Non-pigmented ciliary epithelial cell (primary cell): ENCODE results near the gene ITIH4.

ENCODE experiments used
- DNase-seq: peaks from one replicate; pipeline ENCODE4 v3.0.0-alpha.2; 2010; ENCODE audit warnings: low read depth

The ITIH4 gene

DNA sequence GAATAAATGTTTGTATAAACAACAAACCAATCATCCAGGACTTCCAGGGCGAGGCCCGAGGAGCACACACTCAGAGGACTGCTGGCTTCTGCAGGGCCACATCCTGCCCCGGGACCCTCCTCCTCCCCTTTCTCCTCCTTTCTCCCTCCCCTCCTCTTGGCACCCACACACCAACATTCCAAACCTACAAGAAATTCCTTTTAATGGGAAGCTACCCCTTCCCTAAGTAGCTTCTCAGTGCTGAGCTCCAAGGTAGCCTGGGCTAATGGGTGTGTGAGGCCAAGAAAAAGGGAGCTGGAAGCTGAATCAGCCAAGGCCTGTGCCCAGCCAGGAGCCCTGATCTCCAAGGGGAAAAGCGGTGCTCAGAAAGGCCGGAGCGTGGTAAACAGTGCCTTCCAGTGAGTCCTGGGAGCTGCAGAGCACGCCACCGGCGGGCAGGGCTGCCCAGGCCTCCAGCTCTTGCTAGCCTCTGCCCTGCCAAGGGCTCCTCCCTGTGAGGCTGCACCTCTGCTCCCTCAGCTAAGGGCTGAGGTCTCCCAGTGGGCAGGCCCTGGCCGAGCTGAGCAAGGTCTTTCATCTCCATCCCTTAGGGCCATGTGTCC is 32.0 kb downstream of the ITIH4 start:
- no peak for DNase-seq

DNA sequence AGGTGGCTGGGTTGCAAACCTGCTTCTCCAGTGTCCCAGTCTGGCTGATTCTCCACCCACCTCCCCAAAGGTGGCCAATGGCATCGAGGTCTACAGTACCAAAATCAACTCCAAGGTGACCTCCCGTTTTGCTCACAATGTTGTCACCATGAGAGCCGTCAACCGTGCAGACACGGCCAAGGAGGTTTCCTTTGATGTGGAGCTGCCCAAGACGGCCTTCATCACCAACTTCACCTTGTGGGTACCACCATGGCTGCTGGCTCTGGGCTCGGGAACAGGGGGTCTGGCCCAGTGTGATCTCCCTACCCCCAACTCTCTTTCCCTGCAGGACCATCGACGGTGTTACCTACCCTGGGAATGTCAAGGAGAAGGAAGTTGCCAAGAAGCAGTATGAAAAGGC is 34.1 kb downstream of the ITIH4 start:
- no peak for DNase-seq

DNA sequence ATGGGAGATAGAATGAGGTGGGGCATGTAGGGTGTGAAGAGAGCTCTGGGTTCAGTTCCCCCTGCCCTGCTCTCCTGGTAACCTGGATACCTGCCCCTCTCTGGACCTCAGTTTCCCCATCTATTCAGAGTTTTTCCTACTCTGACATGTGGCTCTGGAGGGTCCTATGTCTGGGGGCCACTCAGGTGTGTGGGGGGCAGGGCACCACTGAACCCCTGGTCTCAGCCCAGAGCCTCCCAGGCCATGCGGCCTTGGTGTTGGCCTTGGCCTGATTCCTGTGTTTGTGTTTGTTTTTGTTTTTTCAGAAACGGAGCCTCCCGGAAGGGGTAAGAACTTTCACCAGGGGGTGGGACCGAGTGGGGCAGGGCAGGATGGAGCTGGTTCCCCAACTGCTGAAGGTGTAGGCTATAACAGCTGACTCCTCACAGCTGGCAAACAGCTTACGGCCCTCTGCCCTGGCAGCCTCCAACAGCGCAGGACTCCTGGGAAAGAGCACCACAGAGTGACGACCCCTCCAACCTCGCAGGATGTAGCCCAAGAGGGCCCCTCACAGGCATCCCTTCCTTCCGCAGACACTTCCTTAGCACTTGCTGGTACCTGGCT is 35.1 kb downstream of the ITIH4 start:
- DNase-seq = no peak

DNA sequence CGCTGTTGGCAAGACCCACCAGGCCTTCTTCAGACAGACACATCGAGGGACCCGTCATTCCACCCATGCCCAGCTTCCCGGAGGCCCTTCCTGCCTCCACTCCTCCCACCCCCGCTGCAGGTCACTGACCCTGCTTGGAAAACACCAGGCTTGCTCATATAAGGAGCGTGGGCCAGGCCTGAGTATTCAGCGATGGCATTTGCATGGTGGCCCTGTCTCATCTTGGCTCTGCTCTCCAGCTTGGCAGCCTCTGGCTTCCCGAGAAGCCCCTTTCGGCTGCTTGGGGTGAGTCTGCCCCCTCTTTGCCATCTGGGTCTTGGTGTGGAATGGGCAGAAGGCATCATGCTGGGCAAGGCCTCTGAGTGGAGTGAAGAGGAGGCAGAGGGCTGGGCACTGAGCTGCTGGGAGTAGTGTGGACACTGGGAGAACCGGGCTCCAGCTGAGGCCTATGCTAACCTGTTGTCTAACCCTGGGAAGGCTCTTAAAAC is 35.8 kb downstream of the ITIH4 start, which contains the start of gene ITIH3:
TSS of gene ITIH3 (plus strand) at position 185 of the 488 bp plus-strand sequence. CDS start at position 193, 8 bp downstream.
- DNase-seq = no peak

DNA sequence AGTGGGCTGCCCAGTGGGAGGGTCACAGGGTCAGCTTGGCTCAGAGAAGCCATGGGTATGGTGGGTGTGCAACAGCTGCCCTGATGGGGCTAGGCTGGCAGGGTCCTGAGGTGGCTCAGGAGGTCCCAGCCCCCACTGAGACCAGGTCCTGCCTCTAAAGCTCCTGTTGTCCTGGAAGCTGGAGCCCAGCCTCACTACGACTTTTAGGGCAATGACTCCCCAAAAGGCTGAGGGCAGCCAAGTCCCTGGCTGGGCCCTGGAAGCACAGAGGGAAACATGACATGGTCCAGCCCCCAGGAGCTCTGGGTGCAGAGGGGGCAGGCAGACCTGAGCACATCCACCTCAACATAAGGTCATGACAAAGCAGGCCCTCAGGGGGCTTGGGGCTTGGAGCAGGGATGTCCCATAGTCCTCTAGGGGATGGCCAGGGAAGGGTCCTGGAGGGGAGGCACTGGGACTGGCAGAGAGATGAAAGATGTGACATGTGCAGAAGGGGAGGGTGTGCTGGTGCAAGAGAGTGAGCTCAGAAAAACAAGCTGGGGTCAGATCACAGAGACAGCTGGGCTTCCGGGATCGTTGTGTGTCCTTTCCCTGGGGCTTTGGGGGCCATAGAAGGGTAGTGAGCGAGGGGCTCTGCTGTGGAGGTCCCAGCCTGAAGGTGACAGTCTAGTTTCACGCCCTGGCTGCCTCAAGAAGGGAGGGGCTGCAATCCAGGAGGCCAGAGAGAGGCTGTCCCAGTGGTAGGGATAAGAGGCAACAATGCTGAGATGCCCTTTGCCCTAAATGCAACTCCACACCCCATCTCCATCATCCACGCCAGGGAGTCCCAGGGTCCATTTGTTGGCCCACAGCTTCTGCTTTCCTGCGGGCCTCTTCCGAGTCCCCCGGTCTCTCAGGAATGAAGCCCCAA is 36.5 kb downstream of the ITIH4 start:
- DNase-seq = no peak

DNA sequence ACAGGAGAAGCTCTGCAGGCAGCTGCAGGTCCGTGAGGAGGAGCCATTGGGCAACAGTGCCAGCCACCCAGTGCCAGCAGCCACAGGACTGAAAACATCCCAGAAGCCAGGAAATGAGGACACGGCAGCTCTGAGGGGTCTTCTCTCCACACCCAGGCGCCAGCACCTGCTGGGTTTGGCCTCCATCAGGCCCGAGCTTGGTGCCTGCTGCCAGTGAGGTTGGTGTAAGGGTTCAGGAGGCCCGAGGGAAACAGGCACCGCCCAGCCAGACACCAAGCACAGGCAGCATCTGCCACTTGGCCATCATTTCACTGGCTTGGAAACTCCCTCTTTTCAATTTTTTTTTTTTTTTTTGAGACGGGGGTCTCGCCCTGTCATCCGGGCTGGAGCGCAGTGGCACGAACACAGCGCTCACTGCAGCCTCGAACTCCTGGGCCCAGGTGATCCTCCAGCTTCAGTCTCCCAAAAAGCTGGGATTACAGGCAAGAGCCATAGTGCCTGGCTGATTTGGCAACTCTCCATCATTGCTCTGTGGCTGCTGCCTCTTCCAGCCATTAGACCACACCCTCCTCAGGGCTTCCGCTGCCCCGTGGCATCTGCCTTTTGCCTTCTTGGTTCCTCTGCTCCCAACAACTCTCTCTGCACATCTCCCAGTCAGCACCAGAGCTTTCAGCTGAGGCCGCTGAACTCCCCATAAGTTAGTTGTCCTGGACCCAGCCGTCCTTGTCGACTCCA is 37.3 kb downstream of the ITIH4 start:
- DNase-seq = no peak

DNA sequence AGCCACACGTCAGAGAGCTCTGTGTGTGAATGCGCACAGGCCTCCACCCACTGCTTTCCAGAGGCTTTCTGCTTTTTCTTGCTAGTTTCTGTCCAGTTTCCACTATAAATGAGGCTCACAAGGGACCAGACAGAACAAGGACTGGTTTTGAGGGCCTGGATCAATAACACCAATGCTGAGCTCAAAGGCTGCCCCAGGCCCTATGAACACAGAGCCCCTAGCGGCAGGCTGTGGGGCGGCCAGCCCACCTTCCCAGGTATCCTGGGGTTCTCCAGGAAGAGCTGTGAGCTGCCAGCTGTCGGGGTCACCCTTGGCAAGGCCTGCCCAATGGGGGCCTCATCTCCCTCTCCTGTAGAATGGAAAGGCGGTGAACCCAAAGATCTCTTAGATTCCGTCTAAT is 38.1 kb downstream of the ITIH4 start:
- no peak for DNase-seq

DNA sequence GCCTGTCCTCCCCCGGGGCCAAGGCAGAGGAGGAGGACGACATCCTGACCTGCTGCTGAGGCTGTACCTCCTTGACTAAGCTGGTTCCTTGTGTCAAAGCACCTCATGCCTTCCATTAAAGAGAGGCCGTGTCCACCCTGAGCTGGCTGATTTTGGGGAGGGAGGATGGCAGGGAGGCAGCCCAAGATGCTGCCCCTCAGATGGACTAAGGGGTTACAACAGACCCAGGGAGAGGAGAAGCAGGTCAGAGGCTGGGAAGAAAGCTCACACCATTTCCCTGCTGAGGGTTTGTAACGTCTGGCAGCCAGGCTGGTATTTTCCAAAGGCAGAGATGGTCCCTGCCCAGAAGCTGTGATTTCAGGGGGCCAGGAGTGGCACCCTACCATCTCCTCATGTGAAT is 38.5 kb downstream of the ITIH4 start:
- DNase-seq = no peak

DNA sequence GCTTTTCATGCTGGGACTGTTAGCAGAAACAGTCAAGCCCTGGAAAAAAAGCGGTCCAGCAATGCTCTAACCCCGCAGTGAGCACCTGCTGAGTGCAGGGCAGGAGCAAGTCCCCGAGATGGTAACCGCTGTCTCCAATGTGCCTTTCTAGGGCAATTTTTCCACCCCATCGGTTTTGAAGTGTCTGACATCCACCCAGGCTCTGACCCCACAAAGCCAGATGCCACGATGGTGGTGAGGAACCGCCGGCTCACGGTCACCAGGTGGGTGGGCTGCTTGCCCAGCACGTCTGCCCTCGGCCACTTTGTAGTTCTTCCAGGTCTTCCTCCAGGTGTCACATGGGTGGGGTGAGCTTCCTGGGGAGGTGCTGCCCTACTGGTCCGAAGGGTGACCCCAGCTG is 39.1 kb downstream of the ITIH4 start:
- no peak for DNase-seq

DNA sequence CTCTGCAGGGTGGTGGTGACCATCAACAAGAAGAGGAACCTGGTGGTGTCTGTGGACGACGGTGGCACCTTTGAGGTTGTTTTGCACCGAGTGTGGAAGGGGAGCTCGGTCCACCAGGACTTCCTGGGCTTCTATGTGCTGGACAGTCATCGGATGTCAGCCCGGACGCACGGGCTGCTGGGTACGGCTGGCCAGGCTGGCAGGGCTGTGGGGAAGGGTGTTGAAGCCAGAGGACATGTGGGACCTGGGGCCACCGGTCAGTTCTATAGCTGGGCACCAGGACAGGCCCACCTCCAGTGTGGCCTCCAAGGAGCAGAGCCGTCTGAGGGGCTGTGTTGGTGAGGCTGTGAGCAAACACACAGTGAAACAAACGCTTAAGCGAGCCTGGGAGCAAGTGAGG is 39.7 kb downstream of the ITIH4 start:
- DNase-seq = no peak

DNA sequence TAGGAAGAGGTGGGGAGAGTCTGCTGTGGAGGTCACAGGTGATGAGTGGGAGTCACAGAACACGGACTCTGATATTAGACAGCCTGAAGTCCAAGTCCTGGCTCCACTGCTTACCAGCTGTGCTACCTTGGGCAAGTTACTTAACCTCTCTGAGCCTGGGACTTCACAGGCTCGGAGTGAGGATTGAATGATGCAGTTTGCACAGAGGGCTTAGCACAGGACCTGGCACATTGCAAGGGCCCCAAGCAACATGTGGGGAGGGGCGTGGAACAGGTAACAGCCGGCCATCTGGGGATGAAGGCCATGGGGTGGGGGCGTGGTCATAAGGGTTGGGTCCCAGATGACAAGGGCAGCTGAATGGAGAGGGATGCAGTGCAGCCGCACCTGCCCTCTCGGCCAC is 40.1 kb downstream of the ITIH4 start:
- no peak for DNase-seq

DNA sequence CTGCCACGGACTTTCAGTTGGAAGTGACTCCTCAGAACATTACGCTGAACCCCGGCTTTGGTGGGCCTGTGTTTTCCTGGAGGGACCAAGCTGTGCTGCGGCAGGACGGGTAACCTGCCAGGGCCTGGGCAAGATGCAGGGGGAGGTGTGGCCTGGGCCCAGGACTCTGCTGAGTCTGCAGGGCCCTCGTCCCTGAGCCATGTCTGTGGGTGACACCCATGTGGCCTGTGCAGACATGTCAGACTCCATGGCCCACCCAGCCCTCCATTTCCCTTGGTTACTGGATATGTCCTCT is 40.8 kb downstream of the ITIH4 start:
- DNase-seq = no peak

DNA sequence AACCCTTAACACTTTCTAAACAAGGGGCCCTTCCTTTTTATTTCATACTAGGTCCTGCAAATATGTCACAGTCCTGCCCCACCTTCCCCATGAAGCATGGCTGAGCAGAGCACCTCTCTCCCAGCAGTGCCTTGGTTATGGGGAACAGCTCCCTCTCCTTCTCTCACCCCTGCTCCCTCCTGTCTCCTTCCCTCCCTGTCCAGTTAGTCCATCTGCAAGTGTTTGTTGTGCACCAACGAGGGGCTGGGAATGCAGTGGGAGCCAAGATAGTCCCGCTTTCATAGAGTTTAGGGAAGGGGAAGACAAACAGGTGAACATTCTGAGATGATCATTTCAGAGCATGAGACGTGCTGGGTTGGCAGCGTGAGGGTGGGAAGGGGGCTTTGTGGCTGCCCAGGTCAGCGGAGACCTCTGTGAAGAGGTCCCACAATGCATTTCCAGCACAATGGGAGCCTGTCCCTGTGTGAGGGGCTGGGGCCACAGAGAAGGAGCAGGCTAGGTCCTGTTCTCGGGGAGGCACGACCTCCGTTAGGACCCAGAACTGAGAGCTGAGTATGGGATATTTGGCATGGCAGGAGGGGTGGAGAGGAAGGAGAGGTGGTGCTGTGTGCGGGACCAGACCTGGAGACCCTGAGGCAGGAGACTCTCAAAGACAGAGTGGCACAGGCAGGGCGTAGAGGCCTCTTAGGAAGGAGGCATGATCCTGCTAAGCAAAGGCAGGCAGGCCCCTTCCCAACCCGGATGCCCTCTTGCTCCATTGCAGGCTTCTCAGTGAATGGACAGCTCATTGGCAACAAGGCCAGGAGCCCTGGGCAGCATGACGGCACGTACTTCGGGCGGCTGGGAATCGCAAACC is 41.4 kb downstream of the ITIH4 start:
- no peak for DNase-seq

DNA sequence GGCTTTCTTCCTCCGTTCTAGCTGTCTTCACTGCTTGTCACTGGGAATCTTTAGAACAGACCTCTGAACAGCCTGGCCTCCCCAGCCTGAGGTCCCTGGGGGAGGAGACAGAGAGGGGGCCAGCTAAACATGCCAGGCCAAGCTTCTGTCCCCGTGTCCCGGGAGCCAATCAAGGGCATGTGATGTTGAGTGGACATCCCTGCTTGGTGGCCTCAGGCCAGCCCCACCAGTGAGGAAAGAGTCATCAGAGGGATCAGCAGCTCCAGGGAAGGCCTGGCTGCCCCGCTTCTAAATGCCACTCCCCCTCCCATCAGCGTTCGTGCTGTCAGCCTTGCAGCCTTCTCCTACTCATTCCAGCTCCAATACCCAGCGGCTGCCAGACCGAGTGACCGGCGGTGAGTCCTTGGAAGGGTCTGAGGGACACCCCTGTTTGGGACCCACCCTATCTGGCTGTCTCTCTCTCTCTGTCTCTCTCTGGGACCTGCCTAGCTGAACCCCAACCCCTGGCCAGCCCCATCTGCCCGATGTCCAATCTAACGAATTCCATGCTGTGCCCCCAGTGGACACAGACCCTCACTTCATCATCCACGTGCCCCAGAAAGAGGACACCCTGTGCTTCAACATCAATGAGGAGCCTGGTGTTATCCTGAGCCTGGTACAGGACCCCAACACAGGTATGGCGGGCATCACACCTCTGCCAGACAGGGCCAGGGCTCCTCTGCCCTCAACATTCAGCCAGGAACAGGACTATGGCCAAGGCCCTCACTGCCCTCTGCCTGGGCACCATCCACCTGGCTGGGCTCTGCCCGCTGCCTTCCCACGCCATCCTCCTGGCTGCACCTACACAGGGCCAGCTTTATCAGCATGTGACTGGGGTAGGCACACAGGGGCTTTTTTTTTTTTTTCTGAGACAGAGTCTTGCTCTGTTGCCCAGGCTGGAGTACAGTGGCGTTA is 42.5 kb downstream of the ITIH4 start:
- no peak for DNase-seq

DNA sequence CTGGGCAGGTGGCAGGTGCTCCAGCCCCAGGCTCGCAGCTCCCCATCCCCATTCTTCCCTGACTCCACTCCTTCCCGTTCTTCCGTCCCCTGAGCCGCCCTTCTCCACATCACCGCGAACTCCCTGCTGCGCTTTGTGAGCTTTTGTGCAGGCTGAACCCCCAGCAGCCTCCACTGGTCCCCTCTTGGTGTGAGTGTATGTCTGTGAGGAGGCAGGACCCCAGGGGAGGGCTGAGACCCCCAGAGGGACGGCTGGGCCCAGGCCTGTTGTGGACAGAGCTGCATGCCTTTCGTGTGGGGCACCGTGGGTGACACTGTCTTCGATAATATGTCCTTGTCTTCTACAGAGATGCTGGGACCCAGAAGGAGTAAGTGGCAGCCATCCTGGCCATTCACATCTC is 43.2 kb downstream of the ITIH4 start:
- no peak for DNase-seq

DNA sequence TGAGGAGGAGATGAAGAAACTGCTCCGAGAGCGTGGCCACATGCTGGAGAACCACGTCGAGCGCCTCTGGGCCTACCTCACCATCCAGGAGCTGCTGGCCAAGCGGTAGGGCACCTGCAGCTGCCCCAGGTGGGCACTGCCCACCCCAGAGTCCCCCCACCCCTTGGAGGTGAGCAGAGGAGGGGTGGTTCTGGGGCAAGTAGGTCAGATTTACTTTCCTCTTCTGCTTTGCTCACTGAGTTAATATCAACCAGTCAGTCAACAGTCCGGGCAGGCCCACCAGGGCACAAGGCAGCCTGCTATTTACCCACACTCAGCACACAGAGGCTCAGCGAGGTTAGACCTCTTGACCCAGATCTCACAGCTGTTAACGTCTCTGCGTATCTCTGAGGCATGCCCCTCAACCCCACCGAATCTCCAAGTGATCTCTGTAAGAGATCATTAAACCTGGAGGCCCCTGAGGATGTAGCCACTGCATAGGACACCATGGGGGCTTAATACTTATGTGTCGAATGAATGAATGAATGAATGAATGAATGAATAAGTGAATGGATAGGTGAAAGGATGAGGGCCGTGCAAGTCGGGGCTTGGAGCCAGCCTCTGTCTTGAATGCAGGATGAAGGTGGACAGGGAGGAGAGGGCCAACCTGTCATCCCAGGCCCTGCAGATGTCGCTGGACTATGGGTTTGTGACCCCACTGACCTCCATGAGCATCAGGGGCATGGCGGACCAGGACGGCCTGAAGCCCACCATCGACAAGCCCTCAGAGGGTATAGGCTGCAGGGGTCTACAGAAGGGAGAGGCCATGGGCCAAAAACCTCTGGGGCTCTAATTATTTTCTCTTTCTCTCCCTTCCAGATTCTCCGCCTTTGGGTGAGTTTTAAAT is 43.9 kb downstream of the ITIH4 start:
- DNase-seq = no peak

DNA sequence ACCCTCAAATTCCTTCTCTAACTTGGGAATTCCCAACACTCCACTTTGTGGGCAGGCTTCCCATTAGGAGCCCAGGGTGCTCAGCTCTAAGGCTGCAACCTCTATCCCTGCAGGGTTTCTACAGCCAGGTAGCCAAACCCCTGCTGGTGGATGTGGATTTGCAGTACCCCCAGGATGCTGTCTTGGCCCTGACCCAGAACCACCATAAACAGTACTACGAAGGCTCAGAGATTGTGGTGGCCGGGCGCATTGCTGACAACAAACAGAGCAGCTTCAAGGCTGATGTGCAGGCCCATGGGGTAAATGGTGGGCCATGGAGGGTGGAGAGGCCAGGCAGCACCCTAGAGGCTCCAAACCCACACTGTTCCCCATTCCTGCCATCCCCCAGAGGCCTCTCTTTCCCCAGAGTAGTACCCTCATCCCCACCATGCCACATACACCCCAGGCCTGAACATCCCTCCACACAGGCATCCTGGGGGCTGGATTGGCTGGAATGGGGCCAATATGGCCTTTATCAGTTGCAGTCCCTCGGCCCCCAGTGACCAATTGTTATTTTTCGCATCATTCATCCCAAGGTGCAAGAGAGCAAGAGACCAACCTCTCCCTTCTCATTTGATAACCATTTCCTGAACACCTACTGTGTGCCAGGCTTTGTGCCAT is 45.4 kb downstream of the ITIH4 start:
- DNase-seq = no peak

DNA sequence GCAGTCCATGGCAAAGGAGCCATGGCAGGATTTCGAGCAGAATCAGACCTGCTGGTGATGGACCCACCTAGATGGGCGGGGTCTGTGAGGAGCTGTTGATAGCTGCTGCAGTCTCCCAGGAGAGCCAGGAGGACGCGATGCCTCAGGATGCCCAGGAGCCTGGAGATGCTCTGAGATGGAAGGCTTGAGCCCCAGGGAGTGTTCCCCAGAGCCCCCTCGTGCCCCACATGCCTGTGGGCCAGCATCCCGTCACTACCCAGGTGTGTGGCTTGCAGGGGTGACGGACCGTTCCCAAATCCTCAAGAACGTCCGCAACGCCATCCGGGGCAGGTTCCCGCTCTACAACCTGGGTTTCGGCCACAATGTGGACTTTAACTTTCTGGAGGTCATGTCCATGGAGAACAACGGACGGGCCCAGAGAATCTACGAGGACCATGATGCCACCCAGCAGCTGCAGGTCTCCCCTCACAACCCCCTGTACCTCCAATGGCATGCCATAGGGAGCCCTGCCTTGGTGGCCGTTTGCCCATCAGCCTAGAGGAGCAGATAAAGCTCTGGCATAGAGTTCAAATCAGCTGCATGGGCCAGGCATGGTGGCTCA is 46.4 kb downstream of the ITIH4 start:
- no peak for DNase-seq

DNA sequence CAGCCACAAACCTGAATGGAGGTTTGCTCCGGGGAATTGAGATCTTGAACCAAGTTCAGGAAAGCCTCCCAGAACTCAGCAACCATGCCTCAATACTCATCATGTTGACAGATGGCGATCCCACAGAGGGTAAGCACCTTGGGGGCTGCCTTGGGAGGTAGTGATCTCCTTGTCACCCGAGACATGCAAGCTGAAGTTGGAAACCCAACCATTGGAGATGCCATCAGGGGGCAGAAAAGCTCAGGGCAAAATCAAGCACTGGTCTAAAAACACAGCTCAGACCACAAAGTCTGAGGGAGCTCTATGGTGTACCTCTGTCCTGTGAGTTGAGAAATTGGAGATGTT is 47.3 kb downstream of the ITIH4 start:
- no peak for DNase-seq
